Upper lobe of left lung (tissue), 6 donors: ENCODE measurements around the gene GABRB1. TPM values are rescaled to one million over a fixed set of nuclear protein-coding genes. Genes with fewer than 3 reads are reported as not detected.

Source experiments
- ATAC-seq, 2 donors: fragments of 200-7000 bp; cut with Tn5 transposase; one replicate each; pipeline ENCODE4 v1.9.1; 2022; ENCODE audit warnings: mild to moderate bottlenecking in 2 of 2, moderate library complexity in 2 of 2; ENCODE audit not compliant: low FRiP score in 2 of 2
- DNase-seq, 2 donors: peaks; one replicate each; pipeline ENCODE4 v3.0.0-alpha.2; 2019 to 2020
- H3K27ac ChIP-seq, 4 donors: fragments of 200-600 bp; sonication (generic); one replicate each; pipeline ENCODE4 v1.5.1; 2016 to 2019
- H3K27me3 ChIP-seq, 4 donors: fragments of 200-600 bp; sonication (generic); one replicate each; pipeline ENCODE4 v1.5.1; 2017 to 2019
- H3K36me3 ChIP-seq, 4 donors: fragments of 200-600 bp; sonication (generic); one replicate each; pipeline ENCODE4 v1.5.1; 2016 to 2019
- H3K4me1 ChIP-seq, 4 donors: fragments of 200-600 bp; sonication (generic); one replicate each; pipeline ENCODE4 v1.5.1; 2018 to 2019
- H3K4me3 ChIP-seq, 4 donors: fragments of 200-600 bp; sonication (generic); one replicate each; pipeline ENCODE4 v1.5.1; 2017 to 2019; ENCODE audit warnings: mild to moderate bottlenecking in 2 of 4, moderate library complexity in 1 of 4
- H3K9me3 ChIP-seq, 4 donors: fragments of 200-600 bp; sonication (generic); one replicate each; pipeline ENCODE4 v1.5.1; 2018 to 2019
- CTCF ChIP-seq, 6 experiments: fragments of 450-650 bp in 4 of 6; fragments of 200-600 bp in 2 of 6; sonication (generic) in 2 of 6; IDR thresholded peaks; one replicate each; pipeline ENCODE4 v1.5.1; 2016 to 2019; ENCODE audit warnings: antibody characterized with exemption in 6 of 6
- EP300 ChIP-seq, 4 donors: sonication (generic); formaldehyde crosslinking; IDR thresholded peaks; one replicate each; pipeline ENCODE4 v1.5.1; 2017; ENCODE audit warnings: antibody characterized with exemption in 4 of 4, control low read depth in 2 of 4
- POLR2A ChIP-seq, 4 donors: fragments of 450-650 bp; IDR thresholded peaks; one replicate each; pipeline ENCODE4 v1.5.1; 2016 to 2017; ENCODE audit warnings: antibody characterized with exemption in 4 of 4, mild to moderate bottlenecking in 2 of 4
- POLR2AphosphoS5 ChIP-seq, 2 donors: sonication (generic); formaldehyde crosslinking; IDR thresholded peaks; one replicate each; pipeline ENCODE4 v1.5.1; 2017; ENCODE audit warnings: antibody characterized with exemption in 2 of 2
- WGBS, 2 donors: methylation state at CpG; one replicate each; pipeline ENCODE4 v1.1.5; 2017 to 2018; 5-methylcytosine and 5-hydroxymethylcytosine counted together
- total RNA-seq, 6 donors: library from RNA; depleted of rRNA in 4 of 6; stranded (reverse); fragments of >200 nt in 4 of 6; gene quantifications; one replicate each; pipeline versions ENCODE4 v1.1.0 to v1.2.1, GENCODE V29; 2016 to 2021
- donor health status: DM: no; HTN: no; CAD: no; lungs with moderate emphysema.
- donor health status: DM: no; HTN: yes; CAD: no; lungs with severe emphysema.

Gene GABRB1
- total RNA-seq, 6 donors from 2014 or later = not detected

- Histone ChIP-seq H3K4me1 (no peaks in the 10 kb centered on the region), H3K36me3 (no peaks in the 10 kb centered on the region), H3K27ac (no peak overlapping the region), H3K9me3 (no peaks in the 10 kb centered on the region), H3K4me3 (no peak overlapping the region), H3K27me3 (no peaks in the 10 kb centered on the region)
- TF ChIP-seq EP300 (IDR thresholded peaks at IDR 0.05) (no peak), POLR2AphosphoS5 (IDR thresholded peaks at IDR 0.05) (no peak), POLR2A (IDR thresholded peaks at IDR 0.05) (no peak), CTCF (IDR thresholded peaks at IDR 0.05) (no peak)
- DNase-seq = no peak
- no peak for ATAC-seq
- whole genome bisulfite sequencing, 2 donors = 42 to 56% methylated on average over 3 of the region's 3 CpGs
Measured at GRCh38 chr4:47050761-47051725, 19.7 kb downstream of the GABRB1 start.

GRCh38 chr4:47053485-47053884 lies 22.1 kb downstream of the GABRB1 start:
- Histone ChIP-seq H3K27me3 (no peaks in the 10 kb centered on the region), H3K9me3 (no peaks in the 10 kb centered on the region), H3K4me3 (no peak overlapping the region), H3K36me3 (no peaks in the 10 kb centered on the region), H3K27ac (no peak overlapping the region), H3K4me1 (no peaks in the 10 kb centered on the region)
- TF ChIP-seq EP300 (IDR thresholded peaks at IDR 0.05) (no peak), POLR2AphosphoS5 (IDR thresholded peaks at IDR 0.05) (no peak), CTCF (IDR thresholded peaks at IDR 0.05) (no peak), POLR2A (IDR thresholded peaks at IDR 0.05) (no peak)
- no peak for DNase-seq
- no peak for ATAC-seq
- 87 to 96% methylated on average over 2 of the region's 2 CpGs for WGBS, 2 donors

DNA sequence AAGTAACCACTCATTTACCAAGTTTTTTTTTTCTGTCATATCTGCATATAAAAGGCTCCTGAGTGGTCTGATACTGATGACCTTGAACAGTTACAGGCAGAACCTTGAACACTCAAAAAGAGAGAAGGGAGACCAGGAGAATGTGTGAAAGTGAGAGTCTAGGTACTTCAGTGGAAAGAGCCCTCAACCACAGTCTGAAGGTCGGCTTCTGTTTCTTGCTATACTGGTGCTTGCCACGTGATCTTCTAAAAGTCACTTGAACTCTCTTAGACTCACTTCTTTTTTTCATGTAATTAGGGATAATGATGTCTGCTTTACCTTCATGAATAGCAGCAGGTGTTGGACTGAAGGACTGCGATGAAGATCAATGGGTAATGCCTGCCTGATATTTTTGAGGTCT lies 22.8 kb downstream of the GABRB1 start:
- ATAC-seq = no peak
- no peaks in the 10 kb centered on the region for H3K36me3 ChIP-seq
- 63 to 65% methylated on average over 3 of the region's 3 CpGs for WGBS, 2 donors
- TF ChIP-seq CTCF (IDR thresholded peaks at IDR 0.05) (no peak), EP300 (IDR thresholded peaks at IDR 0.05) (no peak), POLR2AphosphoS5 (IDR thresholded peaks at IDR 0.05) (no peak)
- no peak overlapping the region for H3K27ac ChIP-seq
- H3K4me1 ChIP-seq = no peaks in the 10 kb centered on the region
- DNase-seq = no peak
- no peaks in the 10 kb centered on the region for H3K9me3 ChIP-seq
- H3K27me3 ChIP-seq = no peaks in the 10 kb centered on the region
- no peak overlapping the region for H3K4me3 ChIP-seq

DNA sequence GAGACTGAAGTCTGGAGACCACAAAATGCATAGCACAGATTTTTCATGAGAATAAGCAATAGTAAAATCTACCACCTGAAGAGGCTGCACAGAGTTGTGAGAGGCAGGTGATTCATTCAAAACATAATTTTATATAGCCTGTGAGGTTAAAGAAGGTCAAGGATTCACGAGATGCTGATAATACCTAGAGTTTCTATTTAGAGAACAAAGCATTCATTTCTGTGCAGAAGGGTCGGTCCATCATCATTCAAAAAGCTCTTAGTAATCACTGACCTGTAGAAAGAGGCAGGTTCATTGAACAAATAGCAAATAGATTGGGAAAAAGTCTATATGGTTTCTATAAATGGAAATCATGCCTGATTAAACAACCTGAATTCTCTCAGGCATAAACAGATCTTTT lies 26.6 kb downstream of the GABRB1 start:
- Histone ChIP-seq H3K9me3 (no peaks in the 10 kb centered on the region), H3K4me3 (no peak overlapping the region), H3K27me3 (no peaks in the 10 kb centered on the region), H3K27ac (no peak overlapping the region), H3K36me3 (no peaks in the 10 kb centered on the region), H3K4me1 (no peaks in the 10 kb centered on the region)
- ATAC-seq = no peak
- no peak for DNase-seq
- 35 to 48% methylated on average over 2 of the region's 2 CpGs for WGBS, 2 donors
- TF ChIP-seq POLR2AphosphoS5 (IDR thresholded peaks at IDR 0.05) (no peak), EP300 (IDR thresholded peaks at IDR 0.05) (no peak), CTCF (IDR thresholded peaks at IDR 0.05) (no peak), POLR2A (IDR thresholded peaks at IDR 0.05) (no peak)

- WGBS, 2 donors = 62 to 63% methylated on average over 4 of the region's 4 CpGs
- no peaks in the 10 kb centered on the region for H3K27me3 ChIP-seq
- DNase-seq (no peak), ATAC-seq (no peak)
- no peak overlapping the region for H3K27ac ChIP-seq
- H3K9me3 ChIP-seq = no peaks in the 10 kb centered on the region
- TF ChIP-seq EP300 (IDR thresholded peaks at IDR 0.05) = no peak
- no peak for TF ChIP-seq POLR2AphosphoS5 (IDR thresholded peaks at IDR 0.05)
- TF ChIP-seq POLR2A (IDR thresholded peaks at IDR 0.05) = no peak
- TF ChIP-seq CTCF (IDR thresholded peaks at IDR 0.05) = no peak
- H3K4me1 ChIP-seq = no peaks in the 10 kb centered on the region
- no peaks in the 10 kb centered on the region for H3K36me3 ChIP-seq
- no peak overlapping the region for H3K4me3 ChIP-seq
Measured at GRCh38 chr4:47060561-47060960, 29.2 kb downstream of the GABRB1 start.
